ENCODE results near the gene MRPL53. TPM values are rescaled to one million over a fixed set of nuclear protein-coding genes. Genes with fewer than 3 reads are reported as not detected.

MRPL53 gene
- total RNA-seq, 3 donors from 2014 or later, result 17.9 to 49.0 (median 48.2) TPM

GRCh38 chr2:74441690-74442482 lies 30.6 kb downstream of the MRPL53 start, which contains the start of gene RTKN:
TSS of gene RTKN (minus strand) at chr2:74441937. CDS start at chr2:74441816, 121 bp downstream.
- Histone ChIP-seq H3K9me3 (no peaks in the 10 kb centered on the region), H3K4me3 (peak within 1 kb of the TSS; percentile 47 to 84 (median 60)), H3K27me3 (no peaks in the 10 kb centered on the region), H3K27ac (peak within 1 kb of the TSS; percentile 93 to 97), H3K4me1 (peaks cover 5 to 15% of the 10 kb centered on the region in 2 donors), H3K36me3 (no peaks in the 10 kb centered on the region)
- TF ChIP-seq CTCF (IDR thresholded peaks at IDR 0.05), result no peak
- TF ChIP-seq POLR2A (IDR thresholded peaks at IDR 0.05), result no peak
- TF ChIP-seq POLR2AphosphoS5 (IDR thresholded peaks at IDR 0.05), result peak in 2 of 3 donors; percentile 18 to 46
- intact Hi-C loops (cut with DNase I; ENCODE audit: low total_unique reads), result no loop called here
- DNase-seq (ENCODE audit: low spot score in 2 of 2), result peak; percentile 79 to 82

- intact Hi-C loops (cut with DNase I; ENCODE audit: low total_unique reads), result no loop called here
- peak in 1 of 2 donors; percentile 42 for DNase-seq (ENCODE audit: low spot score in 2 of 2)
- Histone ChIP-seq H3K4me3 (peak overlapping the region; percentile 47 to 84 (median 60)), H3K27me3 (no peaks in the 10 kb centered on the region), H3K9me3 (no peaks in the 10 kb centered on the region), H3K4me1 (peaks cover 5 to 15% of the 10 kb centered on the region in 2 donors), H3K36me3 (no peaks in the 10 kb centered on the region), H3K27ac (peak overlapping the region; percentile 93 to 97)
- TF ChIP-seq CTCF (IDR thresholded peaks at IDR 0.05) (no peak), POLR2AphosphoS5 (IDR thresholded peaks at IDR 0.05) (no peak), POLR2A (IDR thresholded peaks at IDR 0.05) (no peak)
These were observed 31.2 kb downstream of the MRPL53 start for GRCh38 chr2:74441170-74441689.

GRCh38 chr2:74440378-74441169 lies 31.9 kb downstream of the MRPL53 start:
- intact Hi-C loops (cut with DNase I; ENCODE audit: low total_unique reads), result no loop called here
- TF ChIP-seq CTCF (IDR thresholded peaks at IDR 0.05) (peak; percentile 23 to 41 (median 36)), POLR2AphosphoS5 (IDR thresholded peaks at IDR 0.05) (peak; percentile 46 to 69 (median 50)), POLR2A (IDR thresholded peaks at IDR 0.05) (no peak)
- Histone ChIP-seq H3K4me3 (peak overlapping the region; percentile 47 to 84 (median 60)), H3K36me3 (no peaks in the 10 kb centered on the region), H3K9me3 (no peaks in the 10 kb centered on the region), H3K27ac (peak overlapping the region; percentile 93 to 97), H3K27me3 (no peaks in the 10 kb centered on the region), H3K4me1 (peaks cover 5 to 15% of the 10 kb centered on the region in 2 donors)
- DNase-seq (ENCODE audit: low spot score in 2 of 2), result peak; percentile 73 to 78

- intact Hi-C loops (cut with DNase I; ENCODE audit: low total_unique reads), result no loop called here
- Histone ChIP-seq H3K9me3 (no peaks in the 10 kb centered on the region), H3K27ac (peak overlapping the region; percentile 93 to 97), H3K4me1 (peaks cover 5 to 15% of the 10 kb centered on the region in 2 donors), H3K27me3 (no peaks in the 10 kb centered on the region), H3K4me3 (peak overlapping the region; percentile 47 to 84 (median 60)), H3K36me3 (no peaks in the 10 kb centered on the region)
- peak in 1 of 2 donors; percentile 62 for DNase-seq (ENCODE audit: low spot score in 2 of 2)
- TF ChIP-seq POLR2A (IDR thresholded peaks at IDR 0.05), result no peak
- no peak for TF ChIP-seq CTCF (IDR thresholded peaks at IDR 0.05)
- no peak for TF ChIP-seq POLR2AphosphoS5 (IDR thresholded peaks at IDR 0.05)
These were observed 32.6 kb downstream of the MRPL53 start for GRCh38 chr2:74439803-74440377.
